HG02642 (cell line): ENCODE results near the gene RFX4.

Experiments used
- ATAC-seq: cut with Tn5 transposase; IDR thresholded peaks from one replicate; pipeline ENCODE4 v1.9.1; 2021; ENCODE audit warnings: mild to moderate bottlenecking; ENCODE audit not compliant: unreplicated experiment, poor library complexity

Gene RFX4

GRCh38 chr12:106783515-106783914, 200.7 kb downstream of the RFX4 start:
- no peak for ATAC-seq

GRCh38 chr12:106790020-106790419, 207.2 kb downstream of the RFX4 start:
- ATAC-seq: no peak

DNA sequence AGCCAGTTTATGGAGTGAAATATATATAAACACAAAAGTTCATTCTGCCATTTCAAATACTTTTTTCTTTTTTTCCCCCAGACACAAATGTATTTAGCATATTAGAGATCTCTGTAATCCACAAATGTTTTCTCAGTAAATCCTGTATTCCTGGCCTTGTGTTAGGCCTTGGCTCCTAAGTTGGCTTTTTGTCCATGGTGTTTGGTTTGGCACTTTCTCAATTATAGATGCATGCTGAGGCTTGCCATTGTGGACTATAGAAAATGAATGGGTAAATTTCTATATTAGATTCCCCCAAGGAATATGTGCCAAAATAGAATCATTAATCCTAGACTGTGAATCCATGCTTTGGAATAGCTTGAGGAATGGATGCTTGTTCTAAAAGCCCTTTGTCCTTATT, 208.7 kb downstream of the RFX4 start:
- no peak for ATAC-seq

DNA sequence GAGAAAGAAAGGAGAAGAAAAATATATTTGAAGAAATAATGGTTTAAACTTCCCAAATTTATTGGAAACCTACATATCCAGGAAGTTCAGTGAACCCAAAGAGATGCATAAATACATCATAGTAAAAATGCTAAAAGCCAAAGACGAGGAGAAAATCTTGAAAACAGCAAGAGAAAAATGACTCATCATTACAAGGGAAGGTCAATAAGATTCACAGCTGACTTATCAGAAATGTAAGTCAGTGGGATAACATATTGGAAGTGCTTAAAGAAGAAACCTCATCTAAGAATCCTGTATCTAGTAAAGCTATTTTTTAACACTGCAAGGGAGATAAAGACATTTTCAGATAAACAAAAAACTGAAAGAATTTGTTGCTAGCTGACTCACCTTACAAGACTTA, 211.6 kb downstream of the RFX4 start:
- no peak for ATAC-seq

DNA sequence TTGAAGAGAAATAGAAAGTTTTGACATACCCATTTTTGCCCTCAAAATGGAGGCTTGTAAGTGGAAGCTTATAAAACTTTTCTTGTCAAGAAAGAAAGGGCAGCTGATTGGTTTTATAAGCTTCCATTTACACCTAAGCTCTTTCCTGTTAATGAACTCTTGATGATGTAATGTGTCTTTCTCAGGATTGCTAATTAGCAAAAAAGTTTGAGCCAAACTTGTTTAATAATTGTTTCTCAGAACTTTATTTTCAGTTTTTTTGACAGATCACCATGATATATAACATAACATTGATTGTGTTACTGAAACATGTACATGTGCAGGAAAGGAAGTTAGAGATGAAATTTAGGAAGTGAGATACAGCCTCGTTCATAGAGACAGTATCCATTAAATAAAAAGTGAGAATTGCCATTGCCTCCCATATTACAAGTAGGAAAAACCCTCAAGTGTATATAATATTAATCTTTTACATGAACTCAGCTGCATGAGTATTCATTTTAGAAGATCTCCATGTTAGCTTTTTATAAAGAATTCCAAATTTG, 218.4 kb downstream of the RFX4 start:
- ATAC-seq: no peak

DNA sequence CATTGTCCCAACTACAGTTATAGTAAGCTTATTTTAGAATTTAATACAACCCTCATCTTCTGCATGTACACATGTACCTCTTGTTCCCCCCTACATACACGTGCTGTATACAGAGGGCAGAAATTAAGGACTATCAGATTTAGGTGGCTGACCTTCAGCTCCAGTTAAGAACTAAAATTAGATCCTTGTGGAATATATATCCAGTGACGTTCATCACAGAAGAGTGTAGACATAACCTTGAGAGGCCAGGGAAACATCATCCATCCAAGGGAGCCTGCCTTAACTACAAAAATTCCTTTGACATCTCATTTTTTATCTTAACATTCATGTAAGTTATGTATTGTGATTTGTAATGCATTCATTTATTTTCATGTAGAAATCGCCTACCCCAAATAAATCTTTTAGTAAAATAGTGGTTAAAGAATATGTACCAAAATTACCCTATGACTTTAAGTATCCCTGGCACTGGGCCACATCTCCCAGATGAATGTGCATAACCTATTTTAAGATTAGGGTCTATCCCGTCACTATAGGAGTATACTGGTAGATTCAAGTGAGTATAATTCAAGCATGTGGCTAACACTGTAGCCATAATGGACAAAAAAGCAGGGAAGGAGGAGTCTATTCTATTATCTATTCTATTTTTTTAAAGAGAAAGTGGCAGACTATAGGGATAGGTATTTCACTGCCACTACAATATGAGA, 219.2 kb downstream of the RFX4 start:
- no peak for ATAC-seq

DNA sequence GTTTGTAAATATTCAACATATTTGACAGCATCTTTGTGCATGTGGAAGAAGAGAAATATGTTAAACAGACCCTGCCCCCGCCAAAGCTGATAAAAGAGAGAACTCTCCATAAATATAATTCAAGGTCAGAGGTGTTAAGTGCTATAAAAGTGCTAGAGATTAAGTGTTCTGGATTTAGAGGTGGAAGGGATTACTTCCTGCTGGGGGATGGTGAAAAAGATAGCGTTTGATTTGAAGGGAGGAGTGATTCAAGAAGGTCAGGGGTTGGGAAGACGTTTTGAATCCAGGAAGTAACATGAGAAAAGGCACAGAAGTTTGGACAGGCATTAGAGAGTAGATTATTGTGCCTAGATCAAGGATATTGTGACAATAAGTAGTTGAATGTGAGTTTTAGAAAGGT, 221.9 kb downstream of the RFX4 start:
- no peak for ATAC-seq
